Muscle layer of duodenum (tissue), 2 donors: Measurements from ENCODE around the gene EWSR1.

ENCODE experiments used
- H3K27ac ChIP-seq: one replicate; pipeline ENCODE4 v1.7.0; 2013; ENCODE audit warnings: mild to moderate bottlenecking, low read length
- H3K27me3 ChIP-seq: one replicate; pipeline ENCODE4 v1.7.0; 2013; ENCODE audit warnings: low read depth, mild to moderate bottlenecking, control low read depth, low read length
- H3K36me3 ChIP-seq, 2 donors: one replicate each; pipeline ENCODE4 v1.7.0; 2013; ENCODE audit warnings: low read length in 2 of 2, control low read depth in 1 of 2, mild to moderate bottlenecking in 1 of 2; ENCODE audit not compliant: insufficient read depth in 2 of 2, control insufficient read depth in 1 of 2
- H3K4me1 ChIP-seq, 2 donors: one replicate each; pipeline ENCODE4 v1.7.0; 2013; ENCODE audit warnings: low read length in 2 of 2, mild to moderate bottlenecking in 2 of 2, control low read depth in 1 of 2, moderate library complexity in 1 of 2; ENCODE audit not compliant: insufficient read depth in 2 of 2, control insufficient read depth in 1 of 2
- H3K4me3 ChIP-seq, 2 donors: one replicate each; pipeline ENCODE4 v1.7.0; 2013; ENCODE audit warnings: low read length in 2 of 2, low read depth in 1 of 2, mild to moderate bottlenecking in 1 of 2
- H3K9me3 ChIP-seq, 2 donors: one replicate each; pipeline ENCODE4 v1.7.0; 2013; ENCODE audit warnings: low read length in 2 of 2, control low read depth in 1 of 2, mild to moderate bottlenecking in 1 of 2; ENCODE audit not compliant: control insufficient read depth in 1 of 2
- donor health status: healthy.

Gene EWSR1

GRCh38 chr22:29265305-29265704 is 2.8 kb upstream of the EWSR1 start:
- Histone ChIP-seq H3K36me3 (peaks cover 8 to 28% of the 10 kb centered on the region in 2 donors), H3K4me1 (peaks cover 22 to 28% of the 10 kb centered on the region in 2 donors), H3K27me3 (no peaks in the 10 kb centered on the region), H3K4me3 (no peak overlapping the region), H3K9me3 (no peaks in the 10 kb centered on the region), H3K27ac (no peak overlapping the region)

GRCh38 chr22:29265929-29266328 is 2.1 kb upstream of the EWSR1 start:
- H3K9me3 ChIP-seq = no peaks in the 10 kb centered on the region
- H3K4me3 ChIP-seq = no peak overlapping the region
- peaks cover 28 to 32% of the 10 kb centered on the region in 2 donors for H3K4me1 ChIP-seq
- H3K36me3 ChIP-seq = peaks cover 8 to 24% of the 10 kb centered on the region in 2 donors
- no peak overlapping the region for H3K27ac ChIP-seq
- H3K27me3 ChIP-seq = no peaks in the 10 kb centered on the region

GRCh38 chr22:29266564-29267461 is 1.3 kb upstream of the EWSR1 start:
- Histone ChIP-seq H3K27ac (peak overlapping the region; percentile 96), H3K4me3 (peak overlapping the region; percentile 87 to 94), H3K36me3 (peaks cover 8 to 24% of the 10 kb centered on the region in 2 donors), H3K27me3 (no peaks in the 10 kb centered on the region), H3K9me3 (no peaks in the 10 kb centered on the region), H3K4me1 (peaks cover 37 to 39% of the 10 kb centered on the region in 2 donors)

GRCh38 chr22:29267462-29267857 is 608 bp upstream of the EWSR1 start:
- Histone ChIP-seq H3K36me3 (peaks cover 14 to 24% of the 10 kb centered on the region in 2 donors), H3K27ac (peak overlapping the region; percentile 96), H3K9me3 (no peaks in the 10 kb centered on the region), H3K4me1 (peaks cover 43 to 46% of the 10 kb centered on the region in 2 donors), H3K27me3 (no peaks in the 10 kb centered on the region), H3K4me3 (peak overlapping the region; percentile 87 to 94)

GRCh38 chr22:29268511-29269229 is 602 bp downstream of the EWSR1 start:
- Histone ChIP-seq H3K9me3 (no peaks in the 10 kb centered on the region), H3K36me3 (peaks cover 23 to 25% of the 10 kb centered on the region in 2 donors), H3K4me3 (peak overlapping the region; percentile 87 to 94), H3K27me3 (no peaks in the 10 kb centered on the region), H3K27ac (peak overlapping the region; percentile 96), H3K4me1 (peaks cover 43 to 57% of the 10 kb centered on the region in 2 donors)

GRCh38 chr22:29269230-29269604 is 1.1 kb downstream of the EWSR1 start:
- peak overlapping the region; percentile 96 for H3K27ac ChIP-seq
- H3K4me1 ChIP-seq = peaks cover 43 to 60% of the 10 kb centered on the region in 2 donors
- H3K4me3 ChIP-seq = peak overlapping the region; percentile 87 to 94
- no peaks in the 10 kb centered on the region for H3K27me3 ChIP-seq
- no peaks in the 10 kb centered on the region for H3K9me3 ChIP-seq
- peaks cover 25 to 28% of the 10 kb centered on the region in 2 donors for H3K36me3 ChIP-seq

- peak overlapping the region; percentile 87 to 94 for H3K4me3 ChIP-seq
- H3K36me3 ChIP-seq = peaks cover 23 to 31% of the 10 kb centered on the region in 2 donors
- H3K9me3 ChIP-seq = no peaks in the 10 kb centered on the region
- H3K27me3 ChIP-seq = no peaks in the 10 kb centered on the region
- H3K27ac ChIP-seq = peak overlapping the region; percentile 96
- H3K4me1 ChIP-seq = peaks cover 43 to 64% of the 10 kb centered on the region in 2 donors
These were observed 1.8 kb downstream of the EWSR1 start for GRCh38 chr22:29269731-29270474.

GRCh38 chr22:29270475-29271271 is 2.6 kb downstream of the EWSR1 start:
- Histone ChIP-seq H3K4me3 (peak overlapping the region; percentile 87 to 94), H3K27me3 (no peaks in the 10 kb centered on the region), H3K9me3 (no peaks in the 10 kb centered on the region), H3K27ac (peak overlapping the region; percentile 35), H3K4me1 (peaks cover 44 to 72% of the 10 kb centered on the region in 2 donors), H3K36me3 (peaks cover 16 to 33% of the 10 kb centered on the region in 2 donors)

- Histone ChIP-seq H3K9me3 (no peaks in the 10 kb centered on the region), H3K36me3 (peaks cover 29 to 52% of the 10 kb centered on the region in 2 donors), H3K27me3 (no peaks in the 10 kb centered on the region), H3K4me3 (no peak overlapping the region), H3K4me1 (peaks cover 37 to 69% of the 10 kb centered on the region in 2 donors), H3K27ac (no peak overlapping the region)
These were observed 4.6 kb downstream of the EWSR1 start for GRCh38 chr22:29272624-29273023.

GRCh38 chr22:29275167-29275566 is 7.1 kb downstream of the EWSR1 start:
- H3K36me3 ChIP-seq = peaks cover 47 to 72% of the 10 kb centered on the region in 2 donors
- H3K4me3 ChIP-seq = no peak overlapping the region
- H3K27ac ChIP-seq = no peak overlapping the region
- no peaks in the 10 kb centered on the region for H3K9me3 ChIP-seq
- peaks cover 29 to 57% of the 10 kb centered on the region in 2 donors for H3K4me1 ChIP-seq
- H3K27me3 ChIP-seq = no peaks in the 10 kb centered on the region
